HCT116 (cell line): Measurements from ENCODE around the gene TMC4. TPM values are rescaled to one million over a fixed set of nuclear protein-coding genes. Genes with fewer than 3 reads are reported as not detected.
A peak's percentile ranks its signal among the peaks of the same experiment; 100 is the strongest.

Experiments
- ATAC-seq: fragments of 200-7000 bp; cut with Tn5 transposase; 2 replicates; pipeline ENCODE4 v1.9.1; 2020; ENCODE audit warnings: mild to moderate bottlenecking, moderate library complexity
- BruUV-seq: library from RNA; stranded (reverse); fragments of 400-500 nt; replicated peaks from 2 replicates; lab custom pipeline; 2021; lab: Mats Ljungman, UMichigan
- CTCF ChIA-PET: fragments of 300-600 bp; sonication (Branson Sonifier 250); formaldehyde crosslinking; loops from one replicate; lab custom pipeline; 2021; ENCODE audit warnings: antibody characterized with exemption; lab: Charles Lee
- POLR2A ChIA-PET: fragments of 300-600, 350-600 bp; sonication (Branson Sonifier 250); formaldehyde crosslinking; loops from one replicate; lab custom pipeline; 2021; ENCODE audit warnings: antibody characterized with exemption; lab: Charles Lee
- RAD21 ChIA-PET, 2 experiments: fragments of 300-600 bp; sonication (Branson Sonifier 250); formaldehyde crosslinking; loops; one replicate each; lab custom pipeline; 2023; ENCODE audit warnings: low total read pairs in 2 of 2; ENCODE audit not compliant: uncharacterized antibody in 2 of 2, unreplicated experiment in 2 of 2, low non-redundant PET in 1 of 2; lab: Charles Lee
- DNase-seq: peaks from one replicate; pipeline ENCODE4 v3.0.0-alpha.2; 2010; ENCODE audit warnings: low read depth, low spot score
- H2AFZ ChIP-seq: fragments of 200-600 bp; shearing (Covaris generic), sonication (generic); 2 replicates; pipeline ENCODE4 v1.6.1; 2017; ENCODE audit warnings: low read depth, mixed run types, mixed read lengths, antibody characterized with exemption, low read length; ENCODE audit not compliant: poor library complexity, severe bottlenecking
- H3K27ac ChIP-seq: 2 replicates; pipeline ENCODE4 v1.5.1; 2012; ENCODE audit warnings: low read depth, low read length
- H3K27me3 ChIP-seq: fragments of 200-600 bp; sonication (generic); 2 replicates; pipeline ENCODE4 v1.6.1; 2016; ENCODE audit warnings: mixed run types, low read length, mixed read lengths; ENCODE audit not compliant: insufficient read depth
- H3K36me3 ChIP-seq, 2 experiments: fragments of 200-500 bp in 1 of 2; fragments of 200-600 bp in 1 of 2; sonication (Bioruptor generic) in 1 of 2; sonication (generic) in 1 of 2; 2 replicates each; pipeline versions ENCODE4 v1.5.1 to v1.6.1; 2014 to 2016; ENCODE audit warnings: low read length in 2 of 2, inconsistent platforms in 1 of 2, mixed read lengths in 1 of 2, mixed run types in 1 of 2; ENCODE audit not compliant: insufficient read depth in 2 of 2, control insufficient read depth in 1 of 2
- H3K4me1 ChIP-seq, 2 experiments: fragments of 200-600 bp in 1 of 2; sonication (generic) in 1 of 2; 2 replicates each; pipeline versions ENCODE4 v1.5.1 to v1.6.1; 2012 to 2017; ENCODE audit warnings: low read length in 2 of 2, inconsistent platforms in 1 of 2, mild to moderate bottlenecking in 1 of 2, mixed read lengths in 1 of 2, mixed run types in 1 of 2, moderate library complexity in 1 of 2; ENCODE audit not compliant: insufficient read depth in 2 of 2, control insufficient read depth in 1 of 2
- H3K4me2 ChIP-seq: fragments of 200-600 bp; sonication (generic); 2 replicates; pipeline ENCODE4 v1.6.1; 2017; ENCODE audit warnings: mixed run types, low read length, mixed read lengths
- H3K4me3 ChIP-seq, 2 experiments: fragments of 200-600 bp in 1 of 2; sonication (generic) in 1 of 2; replicated peaks in 1 of 2; 2 replicates each; pipeline ENCODE4 v1.5.1; 2011 to 2016; ENCODE audit warnings: low read length in 2 of 2, control low read depth in 1 of 2, low read depth in 1 of 2, mild to moderate bottlenecking in 1 of 2, mixed read lengths in 1 of 2, mixed run types in 1 of 2
- H3K79me2 ChIP-seq: fragments of 200-600 bp; sonication (generic); 2 replicates; pipeline ENCODE4 v1.6.1; 2017; ENCODE audit warnings: mild to moderate bottlenecking, mixed run types, low read length, moderate library complexity, mixed read lengths; ENCODE audit not compliant: insufficient read depth
- H3K9ac ChIP-seq: fragments of 200-600 bp; sonication (generic); 2 replicates; pipeline ENCODE4 v1.6.1; 2016; ENCODE audit warnings: low read length, mixed read lengths
- H3K9me2 ChIP-seq: fragments of 200-600 bp; sonication (generic), shearing (Covaris generic); 2 replicates; pipeline ENCODE4 v1.6.1; 2017; ENCODE audit warnings: mixed run types, mild to moderate bottlenecking, moderate library complexity; ENCODE audit not compliant: insufficient read depth
- H3K9me3 ChIP-seq, 2 experiments: fragments of 200-500 bp in 1 of 2; fragments of 200-600 bp in 1 of 2; sonication (Bioruptor generic) in 1 of 2; sonication (generic) in 1 of 2; 2 replicates each; pipeline ENCODE4 v1.6.1; 2014 to 2017; ENCODE audit warnings: low read length in 2 of 2, mixed read lengths in 2 of 2, inconsistent platforms in 1 of 2, low read depth in 1 of 2, mild to moderate bottlenecking in 1 of 2, mixed run types in 1 of 2, moderate library complexity in 1 of 2; ENCODE audit not compliant: control insufficient read depth in 1 of 2, insufficient read depth in 1 of 2
- H4K20me1 ChIP-seq: fragments of 200-600 bp; sonication (generic), shearing (Covaris generic); 2 replicates; pipeline ENCODE4 v1.6.1; 2017; ENCODE audit warnings: mixed run types, mild to moderate bottlenecking, moderate library complexity; ENCODE audit not compliant: insufficient read depth
- POLR2A ChIP-seq: IDR thresholded peaks from 2 replicates; pipeline ENCODE4 v1.7.0; 2011; ENCODE audit warnings: borderline replicate concordance; ENCODE audit not compliant: insufficient read depth, insufficient read length; ENCODE audit errors: extremely low read depth
- POLR2AphosphoS5 ChIP-seq: IDR thresholded peaks from 2 replicates; pipeline ENCODE4 v1.6.1; 2011; ENCODE audit warnings: mild to moderate bottlenecking, low read depth, low read length, moderate library complexity
- REST ChIP-seq: IDR thresholded peaks from 2 replicates; pipeline ENCODE4 v1.6.1; 2012; ENCODE audit warnings: low read depth
- intact Hi-C: fragments of 100-400 bp; cut with micrococcal nuclease; formaldehyde crosslinking; loops from 2 replicates; pipeline ENCODE4 v1.10.0; 2022
- total RNA-seq: library from RNA; stranded (reverse); gene quantifications from one replicate; pipeline ENCODE4 v1.2.1, GENCODE V29; 2021; ENCODE audit not compliant: unreplicated experiment
- TF ChIP-seq, protein P1 (sequence below): IDR thresholded peaks from 2 replicates; pipeline ENCODE4 v1.6.1; 2012

TMC4 gene
- total RNA-seq, 1 experiment from 2014 or later: 60.3 TPM

- H3K9me2 ChIP-seq: no peaks in the 10 kb centered on the region
- TF ChIP-seq REST (no peak), POLR2AphosphoS5 (peak; percentile 38; the same call in 1 of the 2 replicates)
- peaks cover 46% of the 10 kb centered on the region; the same call in 1 of the 2 replicates for H4K20me1 ChIP-seq
- no TSS peak for BruUV-seq
- ChIA-PET RAD21 (no interaction called here), POLR2A (interaction anchor here (1.4 to 2.0 kb wide), 3 partner anchors 8 to 18 kb away, joined by 3 to 9 read pairs (median 5); partner anchors contain the start of gene TSEN34), CTCF (interaction anchor here (1.5 kb wide), 1 partner anchor 72 kb away, joined by 3 read pairs; the partner anchor contains the start of gene CNOT3)
- H3K36me3 ChIP-seq: peaks cover 31 to 41% of the 10 kb centered on the region in 2 experiments; a peak in 3 of 4 replicates
- H3K4me2 ChIP-seq: peak overlapping the region; percentile 5; the same call in 1 of the 2 replicates
- intact Hi-C loops: no loop called here
- H3K9ac ChIP-seq: peak overlapping the region; percentile 20
- no peaks in the 10 kb centered on the region for H3K27me3 ChIP-seq
- ATAC-seq: peak; percentile 47
- no peak for DNase-seq
- peaks cover 9 to 39% of the 10 kb centered on the region in 2 experiments; a peak in 3 of 4 replicates for H3K4me1 ChIP-seq
- peaks cover 38% of the 10 kb centered on the region for H3K79me2 ChIP-seq
- peak overlapping the region; percentile 53 for H3K27ac ChIP-seq
- H2AFZ ChIP-seq: no peak overlapping the region
- no peaks in the 10 kb centered on the region for H3K9me3 ChIP-seq
- no peak overlapping the region for H3K4me3 ChIP-seq
Measured at GRCh38 chr19:54209058-54209810, 36.3 kb upstream of the TMC4 start.

- H3K4me2 ChIP-seq: no peak overlapping the region
- POLR2A ChIA-PET: interaction anchor here (1.0 kb wide), 1 partner anchor 18 kb away, joined by 3 read pairs; the partner anchor contains the start of gene TSEN34
- intact Hi-C loops: no loop called here
- H4K20me1 ChIP-seq: peaks cover 50% of the 10 kb centered on the region; the same call in 1 of the 2 replicates
- CTCF ChIA-PET: interaction anchor here (1.5 kb wide), 1 partner anchor 72 kb away, joined by 3 read pairs; the partner anchor contains the start of gene CNOT3
- no peaks in the 10 kb centered on the region for H3K27me3 ChIP-seq
- H3K4me3 ChIP-seq: no peak overlapping the region
- peaks cover 43% of the 10 kb centered on the region for H3K79me2 ChIP-seq
- peaks cover 9 to 41% of the 10 kb centered on the region in 2 experiments; a peak in 3 of 4 replicates for H3K4me1 ChIP-seq
- no peak overlapping the region for H2AFZ ChIP-seq
- peaks cover 33 to 45% of the 10 kb centered on the region in 2 experiments for H3K36me3 ChIP-seq
- RAD21 ChIA-PET: no interaction called here
- no peak overlapping the region for H3K9ac ChIP-seq
- H3K9me3 ChIP-seq: no peaks in the 10 kb centered on the region
- peak; percentile 37 for ATAC-seq
- no peak overlapping the region for H3K27ac ChIP-seq
- BruUV-seq: no TSS peak
- TF ChIP-seq, protein P1, sequence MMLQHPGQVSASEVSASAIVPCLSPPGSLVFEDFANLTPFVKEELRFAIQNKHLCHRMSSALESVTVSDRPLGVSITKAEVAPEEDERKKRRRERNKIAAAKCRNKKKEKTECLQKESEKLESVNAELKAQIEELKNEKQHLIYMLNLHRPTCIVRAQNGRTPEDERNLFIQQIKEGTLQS: no peak
- peak; percentile 8 for TF ChIP-seq POLR2A
- DNase-seq: no peak
- H3K9me2 ChIP-seq: no peaks in the 10 kb centered on the region
Measured at GRCh38 chr19:54208784-54209057, 35.8 kb upstream of the TMC4 start.
